ENCODE measurements around the gene KCNT1. TPM values are rescaled to one million over a fixed set of nuclear protein-coding genes. Genes with fewer than 3 reads are reported as not detected.

Gene KCNT1
- polyA plus RNA-seq, 2 of the 4 experiments (the other 2 are of a cell fraction) = not detected

- TF ChIP-seq NR3C1 (IDR thresholded peaks at IDR 0.05) (no peak), ZC3H11A (IDR thresholded peaks at IDR 0.05) (no peak), ZFP36 (IDR thresholded peaks at IDR 0.05; ENCODE audit: borderline replicate concordance, partially characterized antibody) (no peak), PBX3 (IDR thresholded peaks at IDR 0.05) (no peak), NPAS2 (CRISPR knock-in tag; IDR thresholded peaks at IDR 0.05; ENCODE audit: borderline replicate concordance) (no peak), CBX2 (IDR thresholded peaks at IDR 0.05; ENCODE audit: borderline replicate concordance, low read depth) (no peak), EP300 (IDR thresholded peaks at IDR 0.05) (no peak), MAFK (IDR thresholded peaks at IDR 0.05; ENCODE audit: partially characterized antibody) (no peak)
Measured at GRCh38 chr9:135724186-135724787, 22.3 kb downstream of the KCNT1 start (continued).

- ChIA-PET CTCF (interaction anchor here (0.8 kb wide), 1 partner anchor 16 kb away, joined by 3 read pairs; no protein-coding TSS in a partner anchor), POLR2A (no interaction called here)
- no peak for TF ChIP-seq SMC3 (IDR thresholded peaks at IDR 0.05)
- TF ChIP-seq TFCP2L1 (CRISPR knock-in tag; IDR thresholded peaks at IDR 0.05) = no peak
- no peak for TF ChIP-seq HOXA7 (CRISPR knock-in tag; IDR thresholded peaks at IDR 0.05)
- no peak for TF ChIP-seq MAX (IDR thresholded peaks at IDR 0.05)
- no peak for TF ChIP-seq HMGXB4 (CRISPR knock-in tag; IDR thresholded peaks at IDR 0.05; ENCODE audit: borderline replicate concordance)
- no peak for TF ChIP-seq NFE2L2 (conservative IDR thresholded peaks at IDR 0.05; ENCODE audit: low read length)
- no peak for TF ChIP-seq FOXS1 (CRISPR knock-in tag; IDR thresholded peaks at IDR 0.05)
- TF ChIP-seq NPAS2 (CRISPR knock-in tag; IDR thresholded peaks at IDR 0.05; ENCODE audit: borderline replicate concordance) = no peak
- TF ChIP-seq MAZ (IDR thresholded peaks at IDR 0.05; ENCODE audit: borderline replicate concordance, low read depth, low read length) = no peak
- no peak for TF ChIP-seq MYC (IDR thresholded peaks at IDR 0.05; ENCODE audit: borderline replicate concordance, low read length)
- TF ChIP-seq ZFP36 (IDR thresholded peaks at IDR 0.05; ENCODE audit: borderline replicate concordance, partially characterized antibody) = no peak
- no peak for TF ChIP-seq HEYL (CRISPR knock-in tag; IDR thresholded peaks at IDR 0.05)
- Histone ChIP-seq H3K27ac (peak overlapping the region in 1 of 2 experiments; percentile 74; a peak in 3 of 6 replicates), H3K4me1 (peaks cover 12% of the 10 kb centered on the region; the same call in 1 of the 3 replicates), H3K4me3 (no peak overlapping the region), H3K4me2 (no peak overlapping the region), H3K9me3 (peaks cover 5% of the 10 kb centered on the region; the same call in 2 of the 3 replicates)
- FAIRE-seq (no peak), ATAC-seq (peak in 1 of 2 experiments; percentile 24; a peak in 1 of 6 replicates), DNase-seq (ENCODE audit: low read depth in 1 of 2, low spot score in 1 of 2) (no peak)
- 59% methylated on average over 10 of the region's 16 CpGs for WGBS (ENCODE audit: missing lambda C conversion rate)
Measured at GRCh38 chr9:135726138-135726853, 24.3 kb downstream of the KCNT1 start.

- DNase-seq (ENCODE audit: low read depth in 1 of 2, low spot score in 1 of 2) (no peak), ATAC-seq (no peak), FAIRE-seq (no peak)
- TF ChIP-seq SREBF2 (IDR thresholded peaks at IDR 0.05) (no peak), TP53 (CRISPR knock-in tag; IDR thresholded peaks at IDR 0.05) (no peak), ZSCAN20 (CRISPR knock-in tag; IDR thresholded peaks at IDR 0.05) (no peak), HMGXB4 (CRISPR knock-in tag; IDR thresholded peaks at IDR 0.05; ENCODE audit: borderline replicate concordance) (no peak)
- ChIA-PET POLR2A (no interaction called here), CTCF (no interaction called here)
- H3K4me2 ChIP-seq = no peak overlapping the region
- no peak overlapping the region for H3K4me3 ChIP-seq
- H3K27ac ChIP-seq = no peak overlapping the region
- peaks cover 11% of the 10 kb centered on the region; the same call in 2 of the 3 replicates for H3K9me3 ChIP-seq
- 26% methylated on average over 8 of the region's 11 CpGs for WGBS (ENCODE audit: missing lambda C conversion rate)
- H3K4me1 ChIP-seq = peaks cover 12% of the 10 kb centered on the region; the same call in 1 of the 3 replicates
Measured at GRCh38 chr9:135727257-135727875, 25.4 kb downstream of the KCNT1 start.
